AG04449 (cell line): ENCODE results near the gene SH2D6.

Source experiments
- CTCF ChIA-PET: fragments of 350-600 bp; formaldehyde crosslinking; extraction: SDS; loops from one replicate; lab custom pipeline; 2021; ENCODE audit warnings: antibody characterized with exemption; lab: Yijun Ruan, JAX
- POLR2A ChIA-PET: fragments of 400-600, 350-600 bp; formaldehyde crosslinking; extraction: SDS; loops from one replicate; lab custom pipeline; 2020; ENCODE audit warnings: antibody characterized with exemption, inconsistent platforms; lab: Yijun Ruan, JAX
- DNase-seq: peaks from one replicate; pipeline ENCODE4 v3.0.0-alpha.2; 2010; ENCODE audit warnings: low read depth, low spot score
- H3K4me3 ChIP-seq: 2 replicates; pipeline ENCODE4 v1.5.1; 2011; ENCODE audit warnings: low read depth, mild to moderate bottlenecking, control low read depth, low read length
- CTCF ChIP-seq: IDR thresholded peaks from one replicate; pipeline ENCODE4 v1.5.1; 2011; ENCODE audit warnings: mild to moderate bottlenecking, moderate library complexity, low read length, control low read depth, inconsistent platforms; ENCODE audit not compliant: insufficient read depth; ENCODE audit errors: missing control alignments

The SH2D6 gene

GRCh38 chr2:85429213-85429923, 10.9 kb downstream of the SH2D6 start:
- CTCF ChIA-PET: interaction anchor here (1.0 to 34.9 kb wide), 4 partner anchors 9 to 129 kb away, joined by 3 to 922 read pairs (median 24); partner anchors contain the start of genes GGCX, MAT2A and SH2D6
- POLR2A ChIA-PET: interaction anchor here (1.0 to 2.5 kb wide), 3 partner anchors 10 to 121 kb away, joined by 3 to 21 read pairs (median 7); partner anchors contain the start of gene MAT2A
- DNase-seq: no peak
- H3K4me3 ChIP-seq: no peak overlapping the region
- no peak for TF ChIP-seq CTCF

- CTCF ChIA-PET: interaction anchor here (1.0 to 34.9 kb wide), 4 partner anchors 10 to 130 kb away, joined by 3 to 922 read pairs (median 24); partner anchors contain the start of genes GGCX, MAT2A and SH2D6
- no peak overlapping the region for H3K4me3 ChIP-seq
- DNase-seq: no peak
- TF ChIP-seq CTCF: no peak
- POLR2A ChIA-PET: interaction anchor here (1.9 to 5.6 kb wide), 3 partner anchors 10 to 110 kb away, joined by 7 to 47 read pairs (median 21); partner anchors contain the start of gene MAT2A
Measured at GRCh38 chr2:85429924-85430289, 11.4 kb downstream of the SH2D6 start.

- no peak for TF ChIP-seq CTCF
- H3K4me3 ChIP-seq: no peak overlapping the region
- CTCF ChIA-PET: interaction anchor here (0.8 to 34.9 kb wide), 3 partner anchors 11 to 117 kb away, joined by 3 to 922 read pairs (median 45); partner anchors contain the start of genes GGCX, MAT2A and SH2D6
- DNase-seq: no peak
- POLR2A ChIA-PET: interaction anchor here (5.6 kb wide), 1 partner anchor 109 kb away, joined by 47 read pairs; the partner anchor contains the start of gene MAT2A
Measured at GRCh38 chr2:85430752-85431569, 12.4 kb downstream of the SH2D6 start.

- H3K4me3 ChIP-seq: no peak overlapping the region
- TF ChIP-seq CTCF: no peak
- POLR2A ChIA-PET: interaction anchor here (5.6 kb wide), 1 partner anchor 108 kb away, joined by 47 read pairs; the partner anchor contains the start of gene MAT2A
- no peak for DNase-seq
- CTCF ChIA-PET: interaction anchor here (0.8 to 34.9 kb wide), 3 partner anchors 12 to 116 kb away, joined by 3 to 922 read pairs (median 45); partner anchors contain the start of genes GGCX, MAT2A and SH2D6
Measured at GRCh38 chr2:85431570-85432205, 13.2 kb downstream of the SH2D6 start.

- POLR2A ChIA-PET: interaction anchor here (0.7 to 5.6 kb wide), 9 partner anchors 11 to 117 kb away, joined by 3 to 47 read pairs (median 3); partner anchors contain the start of genes MAT2A and TGOLN2
- TF ChIP-seq CTCF: no peak
- CTCF ChIA-PET: interaction anchor here (1.1 to 34.9 kb wide), 3 partner anchors 10 to 114 kb away, joined by 3 to 922 read pairs (median 23); partner anchors contain the start of genes GGCX and MAT2A
- peak; percentile 42 for DNase-seq
- H3K4me3 ChIP-seq: no peak overlapping the region
Measured at GRCh38 chr2:85433511-85434089, 15.1 kb downstream of the SH2D6 start.
